Activated CD4-positive, alpha-beta T cell treated with anti-CD3 and anti-CD28 coated beads, Interleukin-2, amount 50 U/mL, for 1 hour (primary cell): ENCODE results near the gene FBXO27.
A peak's percentile ranks its signal among the peaks of the same experiment; 100 is the strongest.
"Not testable (repeated sequence)": the region's sequence is repeated elsewhere in the genome, so short reads cannot be mapped to it uniquely, and the experiment has no call there.

Experiments
- DNase-seq: peaks from one replicate; pipeline ENCODE4 v3.0.0-alpha.2; 2020

Gene FBXO27, protein sequence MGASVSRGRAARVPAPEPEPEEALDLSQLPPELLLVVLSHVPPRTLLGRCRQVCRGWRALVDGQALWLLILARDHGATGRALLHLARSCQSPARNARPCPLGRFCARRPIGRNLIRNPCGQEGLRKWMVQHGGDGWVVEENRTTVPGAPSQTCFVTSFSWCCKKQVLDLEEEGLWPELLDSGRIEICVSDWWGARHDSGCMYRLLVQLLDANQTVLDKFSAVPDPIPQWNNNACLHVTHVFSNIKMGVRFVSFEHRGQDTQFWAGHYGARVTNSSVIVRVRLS

DNA sequence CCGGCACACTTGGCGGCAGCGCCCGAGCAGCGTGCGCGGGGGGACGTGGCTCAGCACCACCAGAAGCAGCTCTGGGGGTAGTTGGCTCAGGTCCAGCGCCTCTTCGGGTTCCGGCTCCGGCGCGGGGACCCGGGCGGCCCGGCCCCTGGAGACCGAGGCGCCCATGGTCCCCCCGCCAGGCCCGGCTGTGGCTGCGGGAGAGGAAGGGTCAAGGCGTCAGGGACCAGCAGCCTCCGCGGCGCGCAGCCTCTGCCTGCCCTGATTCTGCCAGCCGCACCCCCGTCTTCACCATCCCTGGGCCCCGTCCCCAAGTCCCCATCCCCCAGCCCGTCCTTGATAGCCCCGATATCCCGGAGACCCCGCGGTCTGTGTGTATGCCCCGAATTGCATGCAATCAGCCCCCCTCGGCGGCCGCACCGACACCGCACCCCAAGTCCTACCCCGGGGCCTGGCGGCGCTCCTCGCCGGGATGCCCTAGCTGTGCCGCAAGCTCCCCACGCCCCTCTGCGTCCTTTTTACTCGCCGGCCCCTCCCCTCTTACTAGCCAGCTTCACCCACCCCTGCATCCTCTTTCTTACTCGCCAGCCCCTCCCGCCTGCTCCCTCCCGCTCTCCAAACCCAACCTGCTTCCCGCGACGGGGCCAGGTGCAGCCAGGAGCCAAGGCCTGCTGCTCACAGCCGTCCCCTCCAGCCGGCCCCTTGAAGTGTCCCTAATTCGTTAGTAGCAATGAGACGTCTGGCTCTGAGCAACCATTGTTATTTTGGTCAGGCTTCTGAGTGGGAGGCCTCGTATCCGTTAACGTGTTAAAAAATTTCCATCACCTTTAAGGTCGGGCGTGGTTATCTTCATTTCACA is at the start of gene FBXO27:
FBXO27 (minus strand) TSS at position 487 of the 856 bp plus-strand sequence; CDS start at position 165, 322 bp downstream.
- DNase-seq = no peak

DNA sequence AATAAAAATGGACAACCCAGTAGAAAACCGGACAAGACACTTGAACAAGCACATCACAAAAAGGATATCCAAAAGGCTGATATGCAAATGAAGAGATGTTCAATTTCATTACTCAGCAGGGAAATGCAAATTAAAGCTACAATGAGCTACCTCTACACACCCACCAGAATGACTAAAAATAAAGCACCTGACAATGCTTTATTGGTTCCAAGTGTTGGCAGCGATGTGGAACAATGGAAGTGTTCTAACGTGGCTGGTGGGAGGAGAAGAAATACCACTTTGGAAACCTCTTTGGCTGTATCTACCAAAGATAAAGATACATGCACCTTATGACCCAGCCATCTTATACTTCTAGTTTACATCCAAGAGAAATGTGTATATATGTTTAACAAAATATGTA is 48.1 kb upstream of the FBXO27 start:
- no peak for DNase-seq

DNA sequence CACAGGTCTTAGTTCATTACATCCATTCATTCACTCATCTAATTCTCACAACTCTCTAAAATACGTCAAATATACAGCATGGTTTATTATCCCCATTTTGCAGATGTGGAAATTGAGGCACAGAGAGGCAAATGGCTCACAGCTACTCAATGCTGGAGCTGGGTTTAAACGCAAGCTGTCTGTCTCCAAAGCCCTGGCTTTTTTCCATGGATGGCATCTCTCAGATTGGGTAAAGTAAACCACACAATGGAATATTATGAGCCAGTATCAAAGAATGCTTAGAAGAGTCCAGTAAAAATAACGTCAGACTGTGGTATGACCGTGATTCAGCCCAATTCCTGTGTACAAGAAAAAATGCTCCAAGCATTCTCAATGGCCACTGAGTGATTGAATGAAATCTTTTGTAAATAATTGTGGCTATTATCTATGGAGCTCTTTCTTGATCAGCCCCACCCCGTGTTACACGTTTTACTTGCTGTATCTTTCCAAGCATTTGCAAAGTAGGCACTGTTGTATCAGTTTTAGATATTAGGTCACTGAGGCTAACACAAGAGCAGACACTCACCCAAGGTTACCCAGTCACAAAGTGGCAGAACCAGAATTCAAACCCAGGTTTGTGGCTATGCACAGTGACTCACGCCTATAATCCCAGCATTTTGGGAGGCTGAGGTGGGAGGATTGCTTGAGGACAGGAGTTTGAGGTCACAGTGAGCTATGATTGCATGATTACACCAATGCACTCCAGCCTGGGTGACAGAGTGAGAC is 46.3 kb upstream of the FBXO27 start:
- DNase-seq = no peak

DNA sequence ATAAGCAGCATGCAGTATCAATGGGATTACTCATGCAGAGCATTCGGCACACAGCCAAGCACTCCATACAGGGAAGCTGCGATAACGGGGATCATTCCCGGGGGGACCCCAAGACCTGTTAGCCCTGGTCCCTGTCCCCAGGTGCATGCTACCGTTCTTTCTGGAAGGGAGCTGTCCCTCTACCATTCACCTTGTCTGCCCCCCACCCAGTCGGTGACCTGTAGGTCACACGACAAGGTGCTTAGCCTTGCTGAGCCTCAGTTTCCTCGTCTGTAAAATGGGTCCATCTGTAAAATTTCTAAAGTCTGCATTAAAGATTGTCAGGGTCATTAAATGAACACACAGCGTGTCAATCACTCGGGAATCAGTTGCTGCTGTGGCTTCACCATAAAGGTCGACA is 45.0 kb upstream of the FBXO27 start:
- no peak for DNase-seq

DNA sequence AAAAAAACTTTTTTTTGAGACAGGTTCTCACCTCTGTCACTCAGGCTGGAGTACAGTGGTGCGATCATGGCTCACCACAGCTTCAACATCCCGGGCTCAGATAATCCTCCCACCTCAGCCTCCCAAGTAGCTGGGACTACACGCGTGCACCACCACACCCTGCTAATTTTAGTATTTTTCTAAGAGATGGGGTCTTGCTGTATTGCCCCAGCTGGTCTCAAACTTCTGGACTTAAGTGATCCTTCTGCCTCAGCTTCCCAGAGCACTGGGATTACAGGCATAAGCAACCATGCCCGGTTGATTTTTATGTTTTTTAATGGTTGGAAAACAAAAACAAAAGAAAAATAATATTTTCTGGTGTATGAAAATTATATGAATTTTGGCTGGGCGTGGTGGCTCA is 42.6 kb upstream of the FBXO27 start:
- DNase-seq = no peak

DNA sequence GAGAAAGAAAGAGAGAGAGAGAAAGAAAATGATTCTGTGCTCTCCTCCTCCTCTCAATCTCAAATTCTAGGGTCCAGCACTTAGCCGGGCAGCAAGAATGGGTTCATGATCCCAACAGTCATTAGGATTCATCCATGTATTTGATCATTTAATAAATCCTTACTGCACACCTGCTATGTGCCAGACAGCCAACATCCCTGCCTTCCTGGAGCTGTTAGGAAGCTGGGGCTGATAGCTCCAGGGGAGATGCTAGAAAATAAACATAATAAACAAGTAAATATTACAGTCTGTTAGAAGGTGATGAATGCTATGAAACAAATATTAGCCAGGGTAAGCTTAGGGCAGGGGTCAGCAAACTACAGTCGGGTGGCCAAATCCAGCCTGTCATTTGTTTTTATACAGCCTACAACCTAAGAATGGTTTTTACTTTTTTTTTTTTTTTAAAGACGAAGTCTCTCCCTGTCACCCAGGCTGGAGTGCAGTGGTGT is 41.9 kb upstream of the FBXO27 start:
- DNase-seq = no peak

DNA sequence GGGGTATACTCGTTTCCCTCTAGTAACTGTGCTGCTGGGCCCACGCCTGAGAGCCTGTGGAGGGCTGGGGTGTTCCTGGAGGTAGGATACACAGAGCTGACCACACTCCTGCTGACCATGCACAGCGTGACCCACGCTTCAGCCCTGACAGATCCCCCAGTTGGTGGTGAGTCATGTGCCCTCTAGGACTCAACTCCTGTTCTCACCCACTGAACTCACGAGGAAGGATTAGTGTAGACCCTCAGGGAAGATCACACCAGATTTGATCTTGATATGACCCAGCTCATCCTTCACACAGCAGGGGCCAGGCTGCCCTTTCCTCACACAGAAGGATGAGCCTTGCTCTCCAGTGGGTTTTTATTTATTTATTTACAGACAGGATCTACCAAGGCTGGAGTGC is 38.5 kb upstream of the FBXO27 start:
- no peak for DNase-seq

DNA sequence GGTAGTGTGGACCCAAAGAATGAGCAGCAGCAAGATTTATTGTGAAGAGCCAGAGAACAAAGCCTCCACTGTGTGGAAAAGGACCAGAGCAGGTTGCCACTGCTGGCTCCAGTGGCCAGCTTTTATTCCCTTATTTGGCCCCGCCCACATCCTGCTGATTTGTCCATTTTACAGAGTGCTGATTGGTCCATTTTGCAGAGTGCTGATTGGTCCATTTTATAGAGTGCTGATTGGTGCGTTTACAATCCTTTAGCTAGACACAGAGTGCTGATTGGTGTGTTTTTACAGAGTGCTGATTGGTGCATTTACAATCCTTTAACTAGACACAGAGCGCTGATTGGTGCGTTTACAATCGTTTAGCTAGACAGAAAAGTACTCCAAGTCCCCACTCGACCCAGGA is 35.9 kb upstream of the FBXO27 start:
- DNase-seq = not testable (repeated sequence)

DNA sequence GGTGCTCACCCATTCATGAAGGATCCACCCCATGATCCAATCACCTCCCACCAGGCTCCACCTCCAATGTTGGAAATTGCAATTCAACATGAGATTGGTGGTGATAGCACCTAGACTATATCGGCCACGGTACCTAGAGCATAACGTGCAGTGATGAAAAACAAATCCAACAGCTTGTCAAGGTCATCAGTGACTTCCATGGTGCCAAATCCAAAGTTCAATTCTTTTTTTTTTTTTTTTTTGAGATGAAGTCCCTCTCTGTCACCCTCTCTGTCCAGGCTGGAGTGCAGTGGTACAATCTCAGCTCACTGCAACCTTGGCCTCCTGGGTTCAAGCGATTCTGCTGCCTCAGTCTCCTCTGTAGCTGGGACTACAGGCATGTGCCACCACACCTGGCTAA is 34.8 kb upstream of the FBXO27 start:
- no peak for DNase-seq

DNA sequence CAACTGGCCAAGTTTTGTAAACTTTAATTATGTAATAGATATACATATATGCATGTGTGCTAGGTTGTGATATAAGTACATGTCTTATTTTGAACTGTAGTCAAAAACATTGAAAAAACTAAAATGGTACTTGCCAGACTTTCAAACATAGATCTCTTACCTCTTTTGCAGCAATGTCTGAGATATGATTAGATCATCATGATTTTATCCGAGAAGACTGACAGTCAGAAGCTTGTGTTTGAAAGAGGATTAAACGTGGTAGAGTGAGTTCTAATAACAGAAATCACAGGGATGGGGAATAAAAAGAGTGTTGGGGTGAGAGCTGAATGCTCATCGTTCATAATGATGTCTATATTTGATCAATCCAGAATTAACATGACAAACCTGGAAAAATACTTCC is 33.6 kb upstream of the FBXO27 start:
- DNase-seq = no peak

DNA sequence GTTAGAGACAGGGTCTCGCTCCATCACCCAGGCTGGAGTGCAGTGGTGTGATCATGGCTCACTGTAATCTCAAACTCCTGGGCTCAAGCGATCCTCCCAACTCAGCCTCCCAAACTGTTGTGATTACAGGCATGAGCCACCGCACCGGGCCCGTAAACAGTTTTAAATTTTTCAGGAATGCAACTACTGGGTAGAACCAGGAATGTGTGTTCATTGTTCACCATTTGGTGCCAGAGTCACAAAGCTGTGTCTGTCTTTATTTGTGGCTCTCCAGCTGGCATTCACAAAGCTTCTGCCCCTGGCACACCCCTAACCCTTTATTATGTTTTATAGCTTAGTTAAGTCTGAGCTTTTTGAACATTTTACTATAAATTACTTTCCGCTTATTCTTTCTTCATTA is 32.1 kb upstream of the FBXO27 start:
- DNase-seq = no peak

DNA sequence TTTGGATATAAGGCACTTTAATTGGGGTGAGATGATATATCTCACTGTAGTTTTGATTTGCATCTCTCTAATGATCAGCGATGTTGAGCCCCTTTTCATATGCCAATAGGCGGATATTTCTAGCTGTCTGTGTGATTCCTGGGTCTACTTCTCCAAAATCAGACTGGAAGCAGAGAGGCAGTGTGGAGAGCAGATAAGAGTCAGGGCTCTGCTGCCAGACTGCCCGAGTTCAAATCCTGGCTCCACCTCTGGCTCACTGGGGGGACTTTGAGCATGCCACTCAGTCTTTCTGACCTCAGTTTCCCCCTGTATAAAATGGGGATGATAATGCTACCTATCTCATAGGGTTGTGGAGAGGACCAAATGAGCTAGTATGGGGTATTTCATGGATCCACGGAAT is 27.8 kb upstream of the FBXO27 start:
- DNase-seq = no peak

DNA sequence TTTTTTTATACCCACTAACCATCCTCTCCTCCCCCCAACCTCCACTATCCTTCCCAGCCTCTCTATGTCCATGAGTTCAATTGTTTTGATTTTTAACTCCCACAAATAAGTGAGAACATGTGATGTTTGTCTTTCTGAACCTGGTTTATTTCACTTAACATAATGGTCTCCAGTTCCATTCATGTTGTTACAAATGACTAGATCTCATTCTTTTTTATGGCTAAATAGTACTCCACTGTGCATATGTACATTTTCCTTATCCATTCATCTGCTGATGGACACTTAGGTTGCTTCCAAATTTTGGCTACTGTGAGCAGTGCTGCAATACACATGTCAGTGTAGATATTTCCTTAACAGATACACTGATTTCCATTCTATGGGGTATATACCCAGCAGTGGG is 27.0 kb upstream of the FBXO27 start:
- no peak for DNase-seq

DNA sequence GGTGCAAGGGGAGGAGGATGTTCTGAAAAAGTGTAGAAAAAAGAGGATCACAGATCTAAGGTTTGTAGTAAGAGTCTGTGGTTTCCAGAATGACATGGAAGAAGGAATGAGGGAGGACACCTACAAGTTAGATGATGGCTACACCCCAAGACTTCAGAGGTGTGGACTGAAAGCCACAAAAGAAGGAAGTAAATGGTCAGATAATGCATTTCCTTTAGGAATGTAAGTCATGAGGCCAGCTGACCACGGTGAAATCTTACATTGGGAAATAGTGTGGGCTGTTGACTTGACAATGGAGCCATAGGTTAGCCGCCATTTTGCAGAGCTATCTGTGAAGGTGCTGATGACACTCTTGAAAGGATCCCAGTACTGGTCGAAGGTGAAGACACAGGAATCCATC is 25.3 kb upstream of the FBXO27 start:
- DNase-seq = no peak

DNA sequence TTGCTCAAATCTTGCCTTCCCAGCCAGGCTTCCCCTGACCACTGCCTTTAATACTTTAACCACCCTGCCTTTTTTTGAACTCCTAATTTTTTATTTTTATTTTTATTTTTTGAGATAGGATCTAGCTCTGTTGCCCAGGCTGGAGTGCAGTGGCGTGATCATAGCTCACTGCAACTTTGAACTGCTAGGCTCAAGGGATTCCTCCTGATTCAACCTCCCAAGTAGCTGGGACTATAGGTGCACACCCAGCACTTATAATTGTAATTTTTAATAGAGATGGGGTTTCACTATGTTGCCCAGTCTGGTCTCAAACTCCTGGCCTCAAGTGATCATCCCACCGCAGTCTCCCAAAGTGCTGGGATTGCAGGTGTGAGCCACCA is 21.7 kb upstream of the FBXO27 start:
- DNase-seq = no peak

DNA sequence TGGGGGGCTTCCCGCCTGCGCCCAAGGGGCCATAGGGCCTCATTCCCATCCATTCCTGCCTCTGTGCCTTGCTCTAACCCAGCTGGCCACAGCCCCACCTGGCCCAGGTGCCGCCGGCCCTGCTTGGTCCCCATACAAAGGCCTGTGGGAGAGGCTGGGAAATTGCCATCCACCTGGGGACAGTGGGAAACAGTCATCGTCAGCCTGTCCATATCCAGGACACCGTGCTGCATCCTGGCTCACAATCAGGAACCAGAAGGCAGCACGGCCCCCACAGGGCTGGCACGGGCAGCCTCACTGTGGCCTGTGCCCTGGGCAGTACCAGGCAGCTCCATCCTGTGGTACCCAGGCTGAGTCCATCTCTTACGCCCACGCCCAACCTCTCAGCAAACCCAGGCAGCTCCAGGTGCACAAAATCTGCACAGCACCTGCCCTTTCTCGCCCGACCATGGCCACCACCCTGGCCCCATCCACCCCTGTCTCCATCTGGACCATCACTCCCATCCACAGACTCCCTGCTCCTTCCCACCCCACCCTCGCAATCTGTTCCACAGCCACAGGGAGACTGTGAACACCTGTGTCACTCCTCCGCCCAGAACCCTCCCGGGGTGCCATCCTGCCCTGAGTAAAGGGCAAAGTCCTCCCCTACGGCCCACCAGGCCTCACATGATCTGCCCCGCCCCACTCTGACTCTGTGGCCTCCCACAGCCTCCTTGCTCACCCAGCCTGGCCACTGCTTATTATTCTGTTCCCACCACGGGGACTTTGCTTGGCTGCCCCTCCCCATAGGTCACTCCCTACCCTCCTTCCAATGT is 21.1 kb upstream of the FBXO27 start:
- no peak for DNase-seq

DNA sequence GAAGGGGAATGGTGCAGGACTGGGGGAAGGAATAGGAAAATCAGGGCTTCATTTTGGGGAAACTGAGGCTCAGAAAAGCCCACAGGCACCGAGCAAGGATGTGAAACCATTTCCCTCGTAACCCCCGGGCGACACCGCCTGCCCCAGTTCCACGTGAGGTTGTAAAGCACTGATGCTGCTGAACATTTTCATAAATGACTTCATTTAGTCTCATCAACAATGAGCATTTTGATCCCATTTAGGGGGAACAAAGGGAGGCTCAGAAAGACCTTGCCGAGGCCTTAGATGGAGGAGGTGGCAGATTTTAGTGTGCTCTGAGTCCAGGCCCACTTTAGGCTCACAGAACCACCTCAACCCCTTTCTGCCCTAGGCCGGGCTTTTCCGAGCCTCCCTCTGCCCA is 20.5 kb upstream of the FBXO27 start:
- DNase-seq = no peak

DNA sequence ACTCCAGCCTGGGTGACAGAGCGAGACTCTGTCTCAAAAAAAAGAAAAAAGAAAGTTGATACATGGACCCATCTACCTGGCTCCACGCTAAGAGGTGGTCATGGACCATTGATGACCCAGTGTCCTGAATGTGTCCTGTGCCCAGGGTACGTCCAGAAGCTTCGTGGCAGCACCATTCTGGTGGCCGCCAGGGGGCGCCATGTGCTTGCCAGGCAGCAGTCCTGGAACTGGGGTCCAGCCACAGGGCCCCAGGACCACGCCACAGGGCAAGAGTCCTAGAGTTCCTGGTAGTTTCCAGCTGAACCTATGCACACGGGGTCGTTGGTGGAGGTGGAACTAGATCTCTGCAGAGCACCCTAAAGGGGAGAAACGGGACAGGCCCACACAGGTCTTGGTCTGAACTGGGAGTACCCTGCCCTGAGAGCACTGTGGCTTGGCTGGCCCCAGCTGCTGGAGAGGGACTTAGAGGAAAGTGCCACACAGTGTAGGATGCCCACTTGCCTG is 19.9 kb upstream of the FBXO27 start:
- peak; percentile 68 for DNase-seq

DNA sequence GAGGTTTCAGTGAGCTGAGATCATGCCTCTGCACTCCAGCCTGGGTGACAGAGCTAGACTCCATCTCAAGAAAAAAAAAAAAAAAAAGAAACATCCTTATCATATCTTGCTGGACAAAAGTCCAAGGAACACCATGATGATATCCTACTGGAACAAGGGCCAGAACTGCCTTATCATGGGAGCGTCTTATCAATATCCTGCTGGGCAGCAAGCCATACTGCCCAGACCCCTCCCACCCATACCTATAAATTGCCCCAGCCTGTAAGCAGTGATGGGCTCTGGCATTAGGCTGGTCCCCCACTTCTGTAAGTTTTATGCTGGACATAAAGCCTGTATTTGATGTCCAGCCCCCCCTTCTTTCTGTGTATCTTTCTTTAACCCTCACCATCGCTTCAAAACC is 14.7 kb upstream of the FBXO27 start:
- no peak for DNase-seq

DNA sequence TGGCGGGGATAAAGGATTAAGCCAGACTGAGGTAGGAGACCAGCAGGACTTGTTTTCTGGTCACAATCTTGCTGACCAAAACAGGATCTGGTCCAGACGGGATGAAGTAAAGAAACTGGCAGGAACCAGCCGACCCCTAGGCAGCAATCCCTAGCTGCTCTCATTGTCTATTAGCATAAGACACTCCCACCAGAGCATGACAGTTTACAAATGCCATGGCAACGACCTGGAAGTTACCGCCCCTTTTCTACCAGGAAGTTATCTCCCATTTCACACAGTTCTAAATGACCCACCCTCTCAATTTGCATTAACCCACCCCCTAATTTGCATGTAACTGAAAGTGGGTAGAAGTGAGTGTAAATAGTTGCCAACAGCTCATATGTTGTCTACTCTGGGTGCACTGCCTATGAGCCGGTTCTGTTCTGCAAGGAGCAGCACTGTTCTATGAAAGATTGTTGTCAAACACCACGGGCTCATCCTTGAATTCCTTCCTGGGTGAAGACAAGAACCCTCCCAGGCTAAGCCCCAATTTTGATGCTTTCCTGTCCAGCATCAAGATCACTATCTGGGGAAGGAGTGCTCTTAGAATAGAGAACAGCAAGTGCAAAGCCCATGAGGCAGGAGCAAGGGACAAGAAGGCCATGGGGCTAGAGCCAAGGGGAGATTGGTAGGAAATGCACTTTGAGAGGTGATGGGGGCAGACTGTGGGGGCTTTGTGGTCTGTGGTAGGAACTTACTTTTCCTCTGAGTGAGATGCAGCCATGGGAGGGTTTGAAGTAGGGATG is 13.9 kb upstream of the FBXO27 start:
- DNase-seq = no peak

DNA sequence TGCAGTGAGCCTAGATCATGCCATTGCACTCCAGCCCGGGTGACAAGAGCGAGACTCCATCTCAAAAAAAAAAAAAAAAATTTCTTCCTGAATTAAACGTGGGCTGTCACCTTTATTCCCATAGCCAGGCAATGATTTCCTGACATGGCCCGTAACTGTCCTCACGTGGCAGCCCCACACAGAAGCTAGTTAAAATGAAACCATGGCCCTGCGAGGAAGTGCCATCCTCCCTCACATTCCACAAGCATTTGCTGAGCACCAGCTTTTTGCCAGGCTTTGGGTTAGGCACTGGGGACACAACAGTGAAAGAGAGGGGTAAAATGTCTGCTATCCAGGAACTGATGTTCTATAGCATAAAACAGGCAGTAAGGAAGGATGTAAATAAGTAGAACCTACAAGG is 13.2 kb upstream of the FBXO27 start:
- no peak for DNase-seq

DNA sequence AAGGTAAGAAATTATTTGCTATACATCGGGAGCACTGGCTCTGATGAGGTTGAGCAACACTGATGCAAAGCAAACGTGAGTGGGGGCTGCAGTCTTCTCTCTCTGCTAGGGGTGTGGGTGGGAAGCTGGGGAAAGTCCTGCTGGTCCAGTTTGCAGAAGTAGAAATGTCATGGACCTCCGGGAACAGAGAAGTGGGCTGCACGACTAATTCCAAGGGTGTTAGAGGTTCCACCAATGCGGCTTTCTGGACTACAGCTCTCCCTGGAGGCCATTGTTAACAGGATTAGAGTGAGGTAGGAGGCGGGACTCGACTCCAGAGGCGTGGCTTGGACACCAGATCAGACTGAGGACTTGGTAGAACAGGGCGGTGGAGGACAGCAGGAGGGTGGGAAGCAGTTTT is 5.7 kb upstream of the FBXO27 start:
- DNase-seq = no peak
